A549 (cell line): ENCODE measurements around the gene CCDC124. TPM values are rescaled to one million over a fixed set of nuclear protein-coding genes. Genes with fewer than 3 reads are reported as not detected.

Experiments
- ATAC-seq, 2 experiments: fragments of 200-7000 bp in 1 of 2; fragments of >200 bp in 1 of 2; cut with Nextera tagmentation in 1 of 2; cut with Tn5 transposase in 1 of 2; 3 replicates each; pipeline versions ENCODE4 v1.8.0 to v1.9.1; 2018 to 2020; ENCODE audit warnings: mild to moderate bottlenecking in 1 of 2, moderate library complexity in 1 of 2
- CTCF ChIA-PET: fragments of 300-600 bp; sonication (Branson Sonifier 250); formaldehyde crosslinking; extraction: SDS; loops from one replicate; lab custom pipeline; 2021; ENCODE audit warnings: antibody characterized with exemption, inconsistent platforms; lab: Yijun Ruan, JAX
- POLR2A ChIA-PET: fragments of 350-600 bp; formaldehyde crosslinking; extraction: SDS; loops from one replicate; lab custom pipeline; 2021; ENCODE audit warnings: antibody characterized with exemption, inconsistent platforms; lab: Yijun Ruan, JAX
- DNase-seq, 2 experiments: peaks; one replicate each; pipeline versions ENCODE4 v3.0.0 to v3.0.0-alpha.2; 2011 to 2016; ENCODE audit warnings: low read depth in 1 of 2, low spot score in 1 of 2
- FAIRE-seq: peaks from 2 replicates; lab custom pipeline; 2011; peaks lifted over from hg19 to GRCh38; lab: Jason Lieb, UNC
- H3K27ac ChIP-seq, 2 experiments: fragments of >200 bp; sonication (Bioruptor Twin); formaldehyde crosslinking; 3 replicates each; pipeline ENCODE4 v1.5.1; 2016 to 2017
- H3K4me1 ChIP-seq: fragments of >200 bp; sonication (Bioruptor Twin); formaldehyde crosslinking; 3 replicates; pipeline ENCODE4 v1.6.1; 2016
- H3K4me2 ChIP-seq: fragments of >200 bp; sonication (Bioruptor Twin); formaldehyde crosslinking; 3 replicates; pipeline ENCODE4 v1.6.1; 2016
- H3K4me3 ChIP-seq: fragments of >200 bp; sonication (Bioruptor Twin); formaldehyde crosslinking; 3 replicates; pipeline ENCODE4 v1.5.1; 2016
- H3K9me3 ChIP-seq: fragments of >200 bp; sonication (Bioruptor Twin); formaldehyde crosslinking; 3 replicates; pipeline ENCODE4 v1.6.1; 2016
- CBX8 ChIP-seq: fragments of 200-600 bp; sonication (generic); IDR thresholded peaks from 2 replicates; pipeline ENCODE4 v1.6.1; 2016
- CEBPB ChIP-seq, 2 experiments: fragments of >200 bp in 1 of 2; sonication (Bioruptor Twin) in 1 of 2; formaldehyde crosslinking in 1 of 2; IDR thresholded peaks; 2 replicates each; pipeline ENCODE4 v1.6.1; 2012 to 2016
- CHD4 ChIP-seq: fragments of 200-600 bp; sonication (generic); IDR thresholded peaks from 2 replicates; pipeline ENCODE4 v1.6.1; 2016; ENCODE audit warnings: antibody characterized with exemption, mild to moderate bottlenecking, borderline replicate concordance
- EP300 ChIP-seq, 2 experiments: fragments of >200 bp; sonication (Bioruptor Twin); formaldehyde crosslinking; IDR thresholded peaks; 2 replicates in 1 of 2; 3 replicates in 1 of 2; pipeline ENCODE4 v1.6.1; 2016 to 2017
- GATA3 ChIP-seq: IDR thresholded peaks from 2 replicates; pipeline ENCODE4 v1.6.1; 2012; ENCODE audit warnings: borderline replicate concordance
- HEYL ChIP-seq: fragments of 250-450 bp; sonication (Bioruptor Pico); IDR thresholded peaks from 2 replicates; pipeline ENCODE4 v1.8.0; 2021; ENCODE audit warnings: mild to moderate bottlenecking, moderate library complexity
- HOXA7 ChIP-seq: fragments of 250-450 bp; sonication (Bioruptor Pico); IDR thresholded peaks from 2 replicates; pipeline ENCODE4 v1.5.0; 2020; ENCODE audit warnings: mild to moderate bottlenecking, moderate library complexity
- JUN ChIP-seq, 2 experiments: fragments of >200 bp; sonication (Bioruptor Twin); formaldehyde crosslinking; IDR thresholded peaks; 2 replicates in 1 of 2; 3 replicates in 1 of 2; pipeline ENCODE4 v1.6.1; 2016 to 2017
- JUNB ChIP-seq: fragments of >200 bp; sonication (Bioruptor Twin); formaldehyde crosslinking; IDR thresholded peaks from 2 replicates; pipeline ENCODE4 v1.6.1; 2016
- KDM1A ChIP-seq: fragments of 200-600 bp; sonication (generic); IDR thresholded peaks from 2 replicates; pipeline ENCODE4 v1.6.1; 2016; ENCODE audit warnings: low read depth, mild to moderate bottlenecking
- KDM5A ChIP-seq: fragments of 200-600 bp; sonication (generic); IDR thresholded peaks from 2 replicates; pipeline ENCODE4 v1.6.1; 2016; ENCODE audit warnings: antibody characterized with exemption, mild to moderate bottlenecking
- MYC ChIP-seq: IDR thresholded peaks from 2 replicates; pipeline ENCODE4 v1.6.1; 2012; ENCODE audit warnings: mild to moderate bottlenecking, inconsistent platforms, low read length, improper control_type of control experiment, borderline replicate concordance
- NFE2L2 ChIP-seq: fragments of 150-350 bp; conservative IDR thresholded peaks from 2 replicates; pipeline ENCODE4 v1.6.1; 2014; ENCODE audit warnings: low read length
- POLR2AphosphoS2 ChIP-seq: conservative IDR thresholded peaks from 2 replicates; pipeline ENCODE4 v1.6.1; 2012; ENCODE audit warnings: low read length, improper control_type of control experiment, inconsistent platforms
- RARB ChIP-seq: fragments of 250-450 bp; sonication (Bioruptor Pico); IDR thresholded peaks from 2 replicates; pipeline ENCODE4 v1.8.0; 2021; ENCODE audit warnings: mild to moderate bottlenecking, moderate library complexity
- RCOR1 ChIP-seq: fragments of 150-350 bp; IDR thresholded peaks from 2 replicates; pipeline ENCODE4 v1.6.1; 2014; ENCODE audit warnings: antibody characterized with exemption, low read length, low read depth
- RFX5 ChIP-seq: fragments of 450-650 bp; IDR thresholded peaks from 2 replicates; pipeline ENCODE4 v1.7.1; 2014; ENCODE audit warnings: antibody characterized with exemption, mild to moderate bottlenecking, moderate library complexity
- SREBF2 ChIP-seq: fragments of 450-650 bp; IDR thresholded peaks from 2 replicates; pipeline ENCODE4 v1.6.1; 2014; ENCODE audit warnings: mild to moderate bottlenecking, moderate library complexity
- ZFP36 ChIP-seq: fragments of 450-650 bp; IDR thresholded peaks from 2 replicates; pipeline ENCODE4 v1.6.1; 2014; ENCODE audit warnings: borderline replicate concordance; ENCODE audit not compliant: partially characterized antibody
- ZNF302 ChIP-seq: fragments of 250-450 bp; sonication (Bioruptor Pico); IDR thresholded peaks from 2 replicates; pipeline ENCODE4 v1.9.0; 2021; ENCODE audit warnings: inconsistent platforms, mild to moderate bottlenecking, moderate library complexity
- ZSCAN20 ChIP-seq: fragments of 250-450 bp; sonication (Bioruptor Pico); IDR thresholded peaks from 2 replicates; pipeline ENCODE4 v1.8.0; 2022; ENCODE audit warnings: mild to moderate bottlenecking, moderate library complexity
- WGBS: methylation state at CpG from one replicate; pipeline ENCODE4 v1.1.6; 2017; ENCODE audit errors: missing lambda C conversion rate; 5-methylcytosine and 5-hydroxymethylcytosine counted together
- polyA plus RNA-seq, 4 experiments: library from polyadenylated mRNA; depleted of rRNA in 3 of 4; stranded (reverse); fragments of >200 nt; fragmentation: RNase III in 1 of 4; extraction: RNeasy Plus Mini Kit Qiagen cat#74134 plus additional on column Dnase treatment in 1 of 4; gene quantifications; 2 replicates in 3 of 4; 3 replicates in 1 of 4; pipeline ENCODE4 v1.2.3, GENCODE V29; 2011 to 2017
- TF ChIP-seq, protein P1 (sequence below): IDR thresholded peaks from 2 replicates; pipeline ENCODE4 v1.6.1; 2012
- TF ChIP-seq, protein P2 (sequence below): fragments of 250-450 bp; sonication (Bioruptor Pico); IDR thresholded peaks from 2 replicates; pipeline ENCODE4 v1.5.0; 2021; ENCODE audit warnings: mild to moderate bottlenecking, moderate library complexity, borderline replicate concordance
- TF ChIP-seq, protein P3 (sequence below): IDR thresholded peaks from 2 replicates; pipeline ENCODE4 v1.6.1; 2012
- TF ChIP-seq, protein P4 (sequence below): fragments of 250-450 bp; sonication (Bioruptor Pico); IDR thresholded peaks from 2 replicates; pipeline ENCODE4 v1.5.0; 2020; ENCODE audit warnings: low read depth, mild to moderate bottlenecking, moderate library complexity

Gene CCDC124
- polyA plus RNA-seq, 2 of the 4 experiments (the other 2 are of a cell fraction), result 35.4 to 113 TPM

DNA sequence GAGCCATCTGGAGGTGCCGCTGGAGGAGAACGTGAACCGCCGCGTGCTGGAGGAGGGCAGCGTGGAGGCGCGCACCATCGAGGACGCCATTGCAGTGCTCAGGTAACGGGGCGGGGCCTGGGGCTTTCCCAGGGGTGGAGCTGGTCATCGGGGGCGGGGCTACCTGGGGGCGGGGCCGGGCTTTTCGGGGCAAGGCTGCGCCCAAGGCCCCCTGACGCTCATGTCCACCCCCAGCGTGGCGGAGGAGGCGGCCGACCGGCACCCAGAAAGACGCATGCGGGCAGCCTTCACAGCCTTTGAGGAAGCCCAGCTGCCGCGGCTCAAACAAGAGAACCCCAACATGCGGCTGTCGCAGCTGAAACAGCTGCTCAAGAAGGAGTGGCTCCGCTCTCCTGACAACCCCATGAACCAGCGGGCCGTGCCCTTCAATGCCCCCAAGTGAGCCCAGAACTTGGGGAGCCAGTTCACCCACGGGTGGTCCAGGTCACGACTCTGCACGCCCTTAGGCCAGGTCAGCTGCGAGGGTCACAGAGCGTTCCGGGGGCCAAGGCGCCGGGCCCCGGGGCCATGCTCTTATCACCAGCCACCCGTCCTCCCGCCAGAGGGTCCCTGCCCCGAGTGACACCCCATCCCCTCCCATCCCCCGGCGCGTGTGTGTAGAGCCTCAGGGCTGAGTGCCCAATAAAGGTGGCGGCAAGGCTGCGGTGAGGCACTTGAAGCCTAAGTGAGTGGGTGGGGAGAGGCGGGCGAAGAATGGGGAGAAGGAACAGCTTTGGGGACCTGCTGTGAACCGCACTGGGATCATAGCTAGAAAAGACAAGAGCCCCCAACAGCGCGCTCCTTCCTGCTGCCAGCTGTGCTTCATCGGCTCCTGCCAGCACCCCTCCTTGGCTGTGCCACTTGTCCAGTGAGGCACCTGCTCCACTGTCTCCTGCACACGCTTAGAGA, 10.7 kb downstream of the CCDC124 start:
- no peak overlapping the region for H3K27ac ChIP-seq

DNA sequence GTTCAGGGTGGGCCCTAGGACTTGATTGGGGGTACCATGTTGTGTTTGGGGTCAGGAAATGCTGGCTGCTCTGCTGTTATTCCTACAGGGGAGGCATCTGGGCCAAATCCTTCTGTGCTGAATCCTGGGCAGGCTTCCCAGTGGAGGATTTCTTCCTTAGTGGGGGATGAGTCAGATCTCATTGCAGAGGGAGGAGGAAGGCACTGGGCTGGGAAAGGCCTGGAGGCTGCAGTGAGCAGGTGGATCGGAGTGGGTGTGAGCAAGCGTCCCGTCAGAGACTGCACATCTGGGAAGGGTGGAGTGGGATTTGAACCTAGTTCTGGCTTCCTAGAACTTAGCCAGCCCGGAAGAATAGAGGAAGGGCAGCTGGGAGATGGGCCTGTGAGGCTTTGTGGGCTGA, 11.5 kb downstream of the CCDC124 start:
- no peaks in the 10 kb centered on the region for H3K9me3 ChIP-seq
- peaks cover 13% of the 10 kb centered on the region; the same call in 2 of the 3 replicates for H3K4me1 ChIP-seq
- WGBS, result 72% methylated on average over 4 of the region's 4 CpGs
- no peak for ATAC-seq
- no peak overlapping the region for H3K27ac ChIP-seq
- ChIA-PET CTCF (interaction anchor here (1.0 to 24.1 kb wide), 4 partner anchors 10 to 73 kb away, joined by 4 to 493 read pairs (median 38); partner anchors contain the start of gene CCDC124), POLR2A (no interaction called here)
- TF ChIP-seq HEYL (CRISPR knock-in tag), result no peak
- H3K4me2 ChIP-seq, result no peak overlapping the region
- no peak for FAIRE-seq
- DNase-seq, result no peak
- H3K4me3 ChIP-seq, result no peak overlapping the region

More for the DNA sequence above, 10.7 kb downstream of the CCDC124 start:
- H3K4me3 ChIP-seq, result no peak overlapping the region
- ATAC-seq, result no peak
- H3K4me2 ChIP-seq, result no peak overlapping the region
- H3K4me1 ChIP-seq, result peaks cover 13% of the 10 kb centered on the region; the same call in 2 of the 3 replicates
- POLR2A ChIA-PET, result no interaction called here
- WGBS, result 92% methylated on average over 8 of the region's 57 CpGs
- no peak for TF ChIP-seq ZSCAN20 (CRISPR knock-in tag)
- no peak for TF ChIP-seq KDM1A
- TF ChIP-seq EP300 (IDR thresholded peaks at IDR 0.05), result no peak
- TF ChIP-seq, protein P1, sequence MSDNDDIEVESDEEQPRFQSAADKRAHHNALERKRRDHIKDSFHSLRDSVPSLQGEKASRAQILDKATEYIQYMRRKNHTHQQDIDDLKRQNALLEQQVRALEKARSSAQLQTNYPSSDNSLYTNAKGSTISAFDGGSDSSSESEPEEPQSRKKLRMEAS, result no peak
- no peak for TF ChIP-seq ZNF302
- TF ChIP-seq, protein P2, sequence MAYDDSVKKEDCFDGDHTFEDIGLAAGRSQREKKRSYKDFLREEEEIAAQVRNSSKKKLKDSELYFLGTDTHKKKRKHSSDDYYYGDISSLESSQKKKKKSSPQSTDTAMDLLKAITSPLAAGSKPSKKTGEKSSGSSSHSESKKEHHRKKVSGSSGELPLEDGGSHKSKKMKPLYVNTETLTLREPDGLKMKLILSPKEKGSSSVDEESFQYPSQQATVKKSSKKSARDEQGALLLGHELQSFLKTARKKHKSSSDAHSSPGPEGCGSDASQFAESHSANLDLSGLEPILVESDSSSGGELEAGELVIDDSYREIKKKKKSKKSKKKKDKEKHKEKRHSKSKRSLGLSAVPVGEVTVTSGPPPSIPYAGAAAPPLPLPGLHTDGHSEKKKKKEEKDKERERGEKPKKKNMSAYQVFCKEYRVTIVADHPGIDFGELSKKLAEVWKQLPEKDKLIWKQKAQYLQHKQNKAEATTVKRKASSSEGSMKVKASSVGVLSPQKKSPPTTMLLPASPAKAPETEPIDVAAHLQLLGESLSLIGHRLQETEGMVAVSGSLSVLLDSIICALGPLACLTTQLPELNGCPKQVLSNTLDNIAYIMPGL (CRISPR knock-in tag), result no peak
- TF ChIP-seq, protein P3, sequence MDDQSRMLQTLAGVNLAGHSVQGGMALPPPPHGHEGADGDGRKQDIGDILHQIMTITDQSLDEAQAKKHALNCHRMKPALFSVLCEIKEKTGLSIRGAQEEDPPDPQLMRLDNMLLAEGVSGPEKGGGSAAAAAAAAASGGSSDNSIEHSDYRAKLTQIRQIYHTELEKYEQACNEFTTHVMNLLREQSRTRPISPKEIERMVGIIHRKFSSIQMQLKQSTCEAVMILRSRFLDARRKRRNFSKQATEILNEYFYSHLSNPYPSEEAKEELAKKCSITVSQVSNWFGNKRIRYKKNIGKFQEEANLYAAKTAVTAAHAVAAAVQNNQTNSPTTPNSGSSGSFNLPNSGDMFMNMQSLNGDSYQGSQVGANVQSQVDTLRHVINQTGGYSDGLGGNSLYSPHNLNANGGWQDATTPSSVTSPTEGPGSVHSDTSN, result no peak
- TF ChIP-seq NFE2L2, result no peak
- TF ChIP-seq JUN (IDR thresholded peaks at IDR 0.05), result no peak
- TF ChIP-seq RCOR1, result no peak
- no peak for DNase-seq
- no peaks in the 10 kb centered on the region for H3K9me3 ChIP-seq
- CTCF ChIA-PET, result interaction anchor here (0.5 to 24.1 kb wide), 7 partner anchors 9 to 73 kb away, joined by 3 to 493 read pairs (median 6); partner anchors contain the start of gene CCDC124
- FAIRE-seq, result no peak

DNA sequence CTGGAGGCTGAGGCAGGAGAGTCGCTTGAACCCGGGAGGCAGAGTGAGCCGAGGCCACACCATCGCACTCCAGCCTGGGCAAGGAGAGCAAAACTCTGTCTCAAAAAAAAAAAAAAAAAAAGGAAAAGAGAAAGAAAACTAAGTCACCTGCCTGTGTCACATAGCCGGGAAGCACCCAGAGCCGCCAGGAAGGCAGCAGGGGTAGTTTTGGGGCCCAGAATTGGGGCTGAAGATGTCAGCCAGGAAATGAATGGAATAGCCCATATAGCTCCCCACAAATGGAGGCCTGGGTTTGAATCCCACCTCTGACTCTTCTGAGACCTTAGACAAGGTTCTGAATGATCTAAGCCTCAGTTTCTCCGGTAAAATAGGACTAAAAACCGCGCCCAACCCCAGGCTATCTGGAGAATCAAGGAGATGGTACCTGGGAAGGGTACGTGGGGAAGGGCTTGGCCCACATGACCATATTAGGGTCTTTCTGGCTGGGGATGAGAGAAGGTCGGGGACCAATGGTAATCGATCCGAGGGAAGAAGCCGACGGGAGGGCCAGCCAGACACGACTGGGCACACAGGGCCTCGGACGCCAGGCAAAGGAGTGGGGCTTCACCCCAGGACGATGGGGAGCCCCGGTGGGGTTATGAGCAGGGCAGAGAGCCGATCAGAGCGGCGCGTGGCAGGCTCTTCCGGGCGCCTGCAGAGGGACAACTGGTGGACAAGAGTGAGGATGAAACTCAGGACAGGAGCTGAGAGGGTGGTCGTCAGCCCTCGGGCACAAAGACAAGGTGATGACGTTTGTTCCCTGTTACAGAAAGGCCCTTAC, 14.4 kb downstream of the CCDC124 start:
- H3K4me3 ChIP-seq, result peak overlapping the region; percentile 52
- DNase-seq (peak in 1 of 2 experiments; percentile 32), ATAC-seq (peak; percentile 45 to 67; a peak in 5 of 6 replicates), FAIRE-seq (no peak)
- 22% methylated on average over 21 of the region's 29 CpGs for WGBS
- no peaks in the 10 kb centered on the region for H3K9me3 ChIP-seq
- peak overlapping the region; percentile 69 to 98 for H3K27ac ChIP-seq
- peak overlapping the region; percentile 98 for H3K4me2 ChIP-seq
- ChIA-PET CTCF (interaction anchor here (0.6 to 24.1 kb wide), 8 partner anchors 9 to 118 kb away, joined by 3 to 493 read pairs (median 8); partner anchors contain the start of gene CCDC124), POLR2A (interaction anchor here (0.6 to 1.0 kb wide), 2 partner anchors 9 to 81 kb away, joined by 3 read pairs; no protein-coding TSS in a partner anchor)
- TF ChIP-seq RARB (CRISPR knock-in tag), result no peak
- no peak for TF ChIP-seq CEBPB (IDR thresholded peaks at IDR 0.05)
- no peak for TF ChIP-seq CHD4
- no peak for TF ChIP-seq CBX8
- TF ChIP-seq, protein P1, result no peak
- TF ChIP-seq JUNB, result no peak
- no peak for TF ChIP-seq KDM1A
- TF ChIP-seq HOXA7 (CRISPR knock-in tag), result no peak
- TF ChIP-seq SREBF2, result no peak
- no peak for TF ChIP-seq POLR2AphosphoS2
- no peak for TF ChIP-seq RFX5
- no peak for TF ChIP-seq KDM5A
- no peak for TF ChIP-seq MYC
- TF ChIP-seq, protein P4, sequence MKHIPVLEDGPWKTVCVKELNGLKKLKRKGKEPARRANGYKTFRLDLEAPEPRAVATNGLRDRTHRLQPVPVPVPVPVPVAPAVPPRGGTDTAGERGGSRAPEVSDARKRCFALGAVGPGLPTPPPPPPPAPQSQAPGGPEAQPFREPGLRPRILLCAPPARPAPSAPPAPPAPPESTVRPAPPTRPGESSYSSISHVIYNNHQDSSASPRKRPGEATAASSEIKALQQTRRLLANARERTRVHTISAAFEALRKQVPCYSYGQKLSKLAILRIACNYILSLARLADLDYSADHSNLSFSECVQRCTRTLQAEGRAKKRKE (CRISPR knock-in tag), result no peak
- no peak for TF ChIP-seq ZFP36
- no peak for TF ChIP-seq GATA3
- no peak for TF ChIP-seq NFE2L2
- H3K4me1 ChIP-seq, result peaks cover 37% of the 10 kb centered on the region
